ENCODE measurements around the gene TRMT61A. TPM values are rescaled to one million over a fixed set of nuclear protein-coding genes. Genes with fewer than 3 reads are reported as not detected.

The TRMT61A gene
- total and polyA plus RNA-seq, 10 of the 15 experiments (the other 5 are each of a cell fraction or from before 2014, with no cell fraction given), result 0.11 to 21.9 (median 11.4) TPM

- TF ChIP-seq, protein P1, sequence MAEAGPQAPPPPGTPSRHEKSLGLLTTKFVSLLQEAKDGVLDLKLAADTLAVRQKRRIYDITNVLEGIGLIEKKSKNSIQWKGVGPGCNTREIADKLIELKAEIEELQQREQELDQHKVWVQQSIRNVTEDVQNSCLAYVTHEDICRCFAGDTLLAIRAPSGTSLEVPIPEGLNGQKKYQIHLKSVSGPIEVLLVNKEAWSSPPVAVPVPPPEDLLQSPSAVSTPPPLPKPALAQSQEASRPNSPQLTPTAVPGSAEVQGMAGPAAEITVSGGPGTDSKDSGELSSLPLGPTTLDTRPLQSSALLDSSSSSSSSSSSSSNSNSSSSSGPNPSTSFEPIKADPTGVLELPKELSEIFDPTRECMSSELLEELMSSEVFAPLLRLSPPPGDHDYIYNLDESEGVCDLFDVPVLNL (IDR thresholded peaks at IDR 0.05; ENCODE audit: low read depth, low read length), result no peak
- TF ChIP-seq SIN3A (IDR thresholded peaks at IDR 0.05; ENCODE audit: low read depth, low read length) (0 out of 2 replicates have a peak, but pooled peaks have one; percentile 28), POLR2AphosphoS2 (IDR thresholded peaks at IDR 0.05; ENCODE audit: low read depth, low read length) (no peak)
Observed at GRCh38 chr14:103530390-103530789, 1.4 kb downstream of the TRMT61A start (continued).

DNA sequence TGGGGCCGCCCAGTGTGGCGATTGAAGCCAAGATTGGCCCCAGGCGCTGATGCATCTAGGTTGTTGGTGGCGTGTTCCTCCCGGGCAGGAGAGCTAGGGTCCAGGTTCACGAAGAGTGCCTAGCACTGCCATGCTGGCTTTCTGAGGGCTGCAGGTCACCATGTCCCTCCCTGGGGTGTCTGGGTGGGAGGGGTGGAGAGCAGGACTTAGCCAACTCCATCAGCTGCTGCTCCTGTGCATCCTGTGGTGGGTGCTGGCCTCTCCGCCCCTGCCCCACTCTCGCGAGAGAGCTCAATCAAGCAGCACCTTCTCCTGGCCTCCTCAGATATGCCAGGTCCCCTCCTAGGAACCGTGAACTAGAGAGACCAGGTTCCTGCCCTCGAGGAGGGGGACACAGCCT, 1.8 kb downstream of the TRMT61A start:
- ChIA-PET POLR2A (no interaction called here), CTCF (interaction anchor here (0.6 to 5.3 kb wide), 4 partner anchors 12 to 119 kb away, joined by 3 to 39 read pairs (median 4); no protein-coding TSS in a partner anchor), RAD21 (ENCODE audit: unreplicated experiment) (interaction anchor here (1.4 kb wide), 2 partner anchors 10 to 31 kb away, joined by 5 read pairs; partner anchors contain the start of gene BAG5), SMC1A (ENCODE audit: uncharacterized antibody, unreplicated experiment) (interaction anchor here (0.6 to 1.7 kb wide), 3 partner anchors 29 to 345 kb away, joined by 3 to 4 read pairs (median 3); no protein-coding TSS in a partner anchor)
- in situ Hi-C loops (cut with MboI) (no loop called here), intact Hi-C loops (cut with micrococcal nuclease; ENCODE audit: unreplicated experiment) (no loop called here)
- DNase-seq (ENCODE audit: low read depth, low spot score), result no peak
- Histone ChIP-seq H3K79me2 (ENCODE audit: control insufficient read depth, insufficient read depth, low read length) (peaks cover 30% of the 10 kb centered on the region), H2AFZ (ENCODE audit: control insufficient read depth, low read depth, low read length) (no peak overlapping the region), H3K36me3 (ENCODE audit: control insufficient read depth in 2 of 2, insufficient read depth in 2 of 2, low read length in 1 of 2) (peaks cover 0 to 6% of the 10 kb centered on the region in 2 experiments; a peak in 2 of 4 replicates), H3K9me3 (replicated peaks; ENCODE audit: control insufficient read depth, insufficient read depth, low read length) (no peaks in the 10 kb centered on the region), H3K4me2 (ENCODE audit: control insufficient read depth, insufficient read depth) (peak overlapping the region; percentile 85; the same call in 1 of the 2 replicates), H3K4me3 (no peak overlapping the region), H3K4me1 (ENCODE audit: control insufficient read depth, insufficient read depth, low read length) (peaks cover 25% of the 10 kb centered on the region), H3K9ac (ENCODE audit: control insufficient read depth, insufficient read depth, low read length) (no peak overlapping the region), H4K20me1 (ENCODE audit: control insufficient read depth, insufficient read depth) (no peaks in the 10 kb centered on the region), H3K27me3 (replicated peaks in 1 of 2; ENCODE audit: control insufficient read depth in 2 of 2, insufficient read depth in 2 of 2, low read length in 1 of 2) (no peaks in the 10 kb centered on the region), H3K27ac (ENCODE audit: control insufficient read depth, insufficient read depth) (no peak overlapping the region)
- FAIRE-seq, result no peak
- TF ChIP-seq, protein P2, sequence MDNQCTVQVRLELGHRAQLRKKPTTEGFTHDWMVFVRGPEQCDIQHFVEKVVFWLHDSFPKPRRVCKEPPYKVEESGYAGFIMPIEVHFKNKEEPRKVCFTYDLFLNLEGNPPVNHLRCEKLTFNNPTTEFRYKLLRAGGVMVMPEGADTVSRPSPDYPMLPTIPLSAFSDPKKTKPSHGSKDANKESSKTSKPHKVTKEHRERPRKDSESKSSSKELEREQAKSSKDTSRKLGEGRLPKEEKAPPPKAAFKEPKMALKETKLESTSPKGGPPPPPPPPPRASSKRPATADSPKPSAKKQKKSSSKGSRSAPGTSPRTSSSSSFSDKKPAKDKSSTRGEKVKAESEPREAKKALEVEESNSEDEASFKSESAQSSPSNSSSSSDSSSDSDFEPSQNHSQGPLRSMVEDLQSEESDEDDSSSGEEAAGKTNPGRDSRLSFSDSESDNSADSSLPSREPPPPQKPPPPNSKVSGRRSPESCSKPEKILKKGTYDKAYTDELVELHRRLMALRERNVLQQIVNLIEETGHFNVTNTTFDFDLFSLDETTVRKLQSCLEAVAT (IDR thresholded peaks at IDR 0.05), result no peak
- TF ChIP-seq MXI1 (IDR thresholded peaks at IDR 0.05; ENCODE audit: low read depth, low read length) (no peak), CHD1 (IDR thresholded peaks at IDR 0.05; ENCODE audit: low read depth, low read length) (no peak), EED (IDR thresholded peaks at IDR 0.05; ENCODE audit: low read depth) (no peak), CHD4 (IDR thresholded peaks at IDR 0.05) (no peak), KDM1A (IDR thresholded peaks at IDR 0.05; ENCODE audit: borderline replicate concordance) (no peak), NR2C2 (IDR thresholded peaks at IDR 0.05; ENCODE audit: borderline replicate concordance, control insufficient read depth, insufficient read length, low read depth) (no peak), PAX8 (IDR thresholded peaks at IDR 0.05) (no peak), IKZF2 (IDR thresholded peaks at IDR 0.05) (no peak), HDAC6 (IDR thresholded peaks at IDR 0.05; ENCODE audit: unreplicated experiment) (no peak), MYB (IDR thresholded peaks at IDR 0.05; ENCODE audit: borderline replicate concordance, low read depth, low read length) (no peak), SMAD1 (IDR thresholded peaks at IDR 0.05; ENCODE audit: low read depth, partially characterized antibody) (no peak)
- TF ChIP-seq, protein P3, sequence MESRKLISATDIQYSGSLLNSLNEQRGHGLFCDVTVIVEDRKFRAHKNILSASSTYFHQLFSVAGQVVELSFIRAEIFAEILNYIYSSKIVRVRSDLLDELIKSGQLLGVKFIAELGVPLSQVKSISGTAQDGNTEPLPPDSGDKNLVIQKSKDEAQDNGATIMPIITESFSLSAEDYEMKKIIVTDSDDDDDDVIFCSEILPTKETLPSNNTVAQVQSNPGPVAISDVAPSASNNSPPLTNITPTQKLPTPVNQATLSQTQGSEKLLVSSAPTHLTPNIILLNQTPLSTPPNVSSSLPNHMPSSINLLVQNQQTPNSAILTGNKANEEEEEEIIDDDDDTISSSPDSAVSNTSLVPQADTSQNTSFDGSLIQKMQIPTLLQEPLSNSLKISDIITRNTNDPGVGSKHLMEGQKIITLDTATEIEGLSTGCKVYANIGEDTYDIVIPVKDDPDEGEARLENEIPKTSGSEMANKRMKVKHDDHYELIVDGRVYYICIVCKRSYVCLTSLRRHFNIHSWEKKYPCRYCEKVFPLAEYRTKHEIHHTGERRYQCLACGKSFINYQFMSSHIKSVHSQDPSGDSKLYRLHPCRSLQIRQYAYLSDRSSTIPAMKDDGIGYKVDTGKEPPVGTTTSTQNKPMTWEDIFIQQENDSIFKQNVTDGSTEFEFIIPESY (IDR thresholded peaks at IDR 0.05), result no peak
- ATAC-seq, result no peak
- BruUV-seq (replicated peaks), result no TSS peak
- 83% methylated on average over 11 of the region's 11 CpGs for WGBS (ENCODE audit: insufficient coverage, insufficient replicate concordance, low lambda C conversion rate, missing lambda C conversion rate)
